Activated CD8-positive, alpha-beta memory T cell treated with anti-CD3 and anti-CD28 coated beads, Interleukin-2, amount 50 U/mL, for 48 hours (primary cell): ENCODE measurements around the gene CFAP221.

Source experiments
- DNase-seq: peaks from one replicate; pipeline ENCODE4 v3.0.0-alpha.2; 2020

Gene CFAP221

DNA sequence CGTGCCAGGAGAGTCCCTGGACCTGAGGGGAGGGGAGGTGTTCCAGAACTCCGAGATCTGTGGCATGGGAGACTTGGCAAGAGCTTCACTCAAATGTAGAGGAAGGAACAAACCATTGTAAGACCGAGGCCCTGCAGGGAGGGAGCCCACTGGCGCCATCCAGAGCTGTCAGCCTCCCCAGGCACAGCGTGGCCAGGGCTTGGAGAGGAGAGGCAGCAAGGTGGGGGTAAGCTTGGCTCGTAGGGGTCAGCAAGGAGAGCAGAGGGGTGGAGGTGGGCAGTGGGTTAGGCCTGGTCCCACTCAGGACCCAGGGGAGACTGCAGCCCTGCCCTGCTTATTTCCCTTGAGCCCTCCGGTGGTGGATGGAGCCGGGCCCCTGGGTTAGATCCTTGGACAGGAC, 138.3 kb downstream of the CFAP221 start:
- DNase-seq: no peak

- DNase-seq: no peak
Measured at GRCh38 chr2:119683074-119683712, 138.9 kb downstream of the CFAP221 start.

- DNase-seq: no peak
Measured at GRCh38 chr2:119683713-119684443, 139.6 kb downstream of the CFAP221 start.

- DNase-seq: no peak
Measured at GRCh38 chr2:119684518-119684917, 140.3 kb downstream of the CFAP221 start.

- DNase-seq: no peak
Measured at GRCh38 chr2:119688616-119689015, 144.4 kb downstream of the CFAP221 start.

GRCh38 chr2:119689218-119689617, 145.0 kb downstream of the CFAP221 start:
- DNase-seq: no peak

- no peak for DNase-seq
Measured at GRCh38 chr2:119691189-119691588, 146.9 kb downstream of the CFAP221 start.

DNA sequence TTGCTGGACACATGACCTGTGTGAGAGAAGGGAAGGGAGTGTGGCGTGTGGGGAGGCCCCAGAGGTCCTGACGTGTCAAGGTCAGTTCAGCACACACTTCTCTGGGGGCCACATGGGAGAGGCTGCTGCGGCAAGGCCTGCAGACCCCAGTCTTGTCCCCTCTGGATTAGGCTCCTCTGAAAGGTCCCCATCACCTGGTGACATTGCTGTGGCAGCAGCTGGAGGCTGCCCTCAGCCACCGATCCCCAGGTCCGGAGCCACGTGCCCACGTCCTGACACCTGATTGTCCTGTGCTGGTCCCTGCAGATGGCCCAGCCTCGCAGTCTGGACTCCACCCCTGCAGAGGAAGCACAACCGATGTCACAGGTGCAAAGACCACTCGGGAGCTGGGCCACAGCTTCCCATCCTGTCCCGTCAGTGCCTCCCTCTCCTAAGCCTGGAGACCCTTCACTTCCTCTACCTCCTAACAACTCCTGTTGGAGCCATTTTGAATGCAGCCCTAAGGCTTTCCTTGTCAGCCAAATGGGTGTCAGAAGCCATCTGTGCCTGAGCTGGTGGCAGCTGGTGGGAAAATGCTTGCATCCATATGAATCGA, 147.5 kb downstream of the CFAP221 start:
- no peak for DNase-seq

- DNase-seq: no peak
Measured at GRCh38 chr2:119692310-119692709, 148.1 kb downstream of the CFAP221 start.

GRCh38 chr2:119692954-119693353, 148.7 kb downstream of the CFAP221 start:
- DNase-seq: no peak

- DNase-seq: no peak
Measured at GRCh38 chr2:119693567-119693966, 149.3 kb downstream of the CFAP221 start.

- DNase-seq: no peak
Measured at GRCh38 chr2:119693967-119694366, 149.7 kb downstream of the CFAP221 start.

DNA sequence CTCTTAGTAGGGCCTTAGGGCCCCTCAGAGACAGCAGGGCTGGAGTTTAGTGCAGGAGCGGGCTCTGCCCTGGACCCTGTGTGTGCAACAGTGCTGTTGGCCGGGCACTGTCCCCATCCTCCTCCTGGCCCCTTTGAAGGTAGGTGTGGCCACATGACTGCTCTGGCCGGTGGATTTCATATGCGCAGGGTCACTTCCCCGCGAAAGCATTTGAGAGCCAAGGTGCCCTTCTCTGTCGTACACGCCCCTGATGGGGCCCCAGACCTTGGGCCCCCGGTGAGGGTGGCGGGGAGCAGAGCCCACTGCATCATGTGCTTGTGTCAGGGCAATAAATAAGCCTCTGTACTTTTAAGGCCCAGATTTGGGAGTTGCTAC, 150.2 kb downstream of the CFAP221 start:
- no peak for DNase-seq

DNA sequence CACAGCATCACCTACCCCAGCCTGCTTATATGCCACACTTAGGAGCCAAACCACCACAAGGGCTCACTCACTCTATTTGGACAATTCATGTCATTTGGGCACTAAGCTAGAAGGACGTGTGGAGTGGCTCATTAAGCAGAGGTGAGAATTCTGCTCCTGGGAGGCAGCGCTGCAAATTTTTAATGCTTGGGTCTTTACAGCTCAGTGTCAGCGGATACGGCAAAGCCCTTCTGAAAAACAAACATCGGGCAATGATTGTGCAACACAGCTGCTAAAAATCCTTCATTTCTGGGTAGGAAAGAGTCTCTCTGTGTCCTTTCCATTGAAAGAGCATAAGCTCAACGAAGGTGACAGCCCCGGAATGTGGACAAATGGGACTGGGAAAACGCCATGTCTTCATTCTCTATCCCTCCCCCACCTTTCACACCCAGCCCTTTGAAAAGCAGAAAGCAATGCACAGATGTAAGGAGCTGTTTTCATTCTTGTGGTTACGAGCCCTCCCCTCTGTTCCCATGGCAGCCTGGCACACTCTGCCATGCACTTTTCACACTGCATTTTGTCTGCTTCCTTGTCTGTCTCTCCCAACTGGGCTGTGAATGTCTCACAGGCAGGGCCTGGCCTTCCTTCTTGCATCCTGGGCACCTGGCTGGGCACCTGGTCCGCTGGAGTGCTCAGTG, 150.7 kb downstream of the CFAP221 start:
- no peak for DNase-seq

DNA sequence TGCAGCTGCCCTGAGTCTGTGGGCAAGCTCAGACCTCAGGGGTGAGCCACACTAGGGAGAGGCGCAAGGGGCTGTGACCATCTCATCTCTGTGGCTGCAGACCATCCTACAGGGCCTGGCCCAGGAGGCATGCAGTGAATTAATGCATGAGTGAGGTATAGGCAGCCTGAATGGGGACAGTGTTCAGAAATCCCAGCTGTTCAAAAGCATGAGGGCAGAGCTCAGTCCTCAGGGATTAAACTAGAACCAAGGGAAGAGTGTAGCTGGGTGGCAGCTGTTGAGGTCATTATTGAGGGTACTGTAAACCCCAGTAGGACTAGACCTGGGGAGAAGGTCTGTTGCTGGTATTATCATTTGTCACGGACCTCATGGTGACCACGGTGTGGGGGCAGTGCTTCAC, 151.8 kb downstream of the CFAP221 start:
- no peak for DNase-seq

DNA sequence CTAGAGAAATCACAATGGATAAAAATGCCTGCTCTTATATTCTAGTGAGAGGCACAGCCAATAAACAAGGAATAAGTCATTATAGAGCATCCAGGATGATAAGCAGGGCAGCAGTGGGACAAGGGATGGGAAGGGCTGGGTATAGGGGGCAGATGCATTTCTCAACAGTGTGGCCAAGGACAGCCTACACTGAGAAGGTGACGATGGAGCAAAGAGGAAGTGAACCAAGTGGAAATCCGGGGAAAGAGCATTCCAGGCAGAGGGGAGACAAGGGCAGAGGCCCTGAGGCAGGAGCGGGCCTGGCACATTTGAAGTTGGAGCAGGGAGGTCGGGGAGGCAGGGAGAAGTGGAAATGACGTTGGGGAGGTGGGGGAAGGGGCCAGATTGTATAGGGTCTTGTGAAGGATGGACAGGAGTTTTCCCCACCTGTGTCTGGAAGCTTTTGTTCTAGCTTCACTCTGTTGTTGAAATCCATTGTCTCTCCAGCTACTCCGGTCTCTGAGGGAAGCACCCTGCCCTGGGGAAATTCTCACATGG, 152.3 kb downstream of the CFAP221 start:
- no peak for DNase-seq

- DNase-seq: no peak
Measured at GRCh38 chr2:119697290-119698020, 153.2 kb downstream of the CFAP221 start.

DNA sequence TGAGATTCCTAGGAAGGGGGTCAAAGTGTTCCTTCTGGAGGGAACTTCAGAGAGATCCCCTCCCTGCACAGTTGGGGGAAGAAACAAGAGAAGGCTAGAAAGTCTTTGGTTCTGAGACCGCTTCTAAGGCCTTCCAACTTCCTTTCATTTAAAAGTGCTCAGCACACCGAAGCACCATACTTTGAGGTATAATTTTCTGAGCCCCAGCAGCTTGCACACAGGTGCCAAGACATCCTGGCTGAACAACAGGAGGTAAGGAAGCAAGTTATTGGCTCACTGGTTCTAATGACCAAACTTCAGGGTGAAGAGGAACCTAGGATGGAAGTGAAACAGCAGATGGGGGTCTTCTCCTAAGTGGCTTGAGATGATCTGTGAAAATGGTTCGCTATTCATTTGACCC, 154.0 kb downstream of the CFAP221 start:
- no peak for DNase-seq

DNA sequence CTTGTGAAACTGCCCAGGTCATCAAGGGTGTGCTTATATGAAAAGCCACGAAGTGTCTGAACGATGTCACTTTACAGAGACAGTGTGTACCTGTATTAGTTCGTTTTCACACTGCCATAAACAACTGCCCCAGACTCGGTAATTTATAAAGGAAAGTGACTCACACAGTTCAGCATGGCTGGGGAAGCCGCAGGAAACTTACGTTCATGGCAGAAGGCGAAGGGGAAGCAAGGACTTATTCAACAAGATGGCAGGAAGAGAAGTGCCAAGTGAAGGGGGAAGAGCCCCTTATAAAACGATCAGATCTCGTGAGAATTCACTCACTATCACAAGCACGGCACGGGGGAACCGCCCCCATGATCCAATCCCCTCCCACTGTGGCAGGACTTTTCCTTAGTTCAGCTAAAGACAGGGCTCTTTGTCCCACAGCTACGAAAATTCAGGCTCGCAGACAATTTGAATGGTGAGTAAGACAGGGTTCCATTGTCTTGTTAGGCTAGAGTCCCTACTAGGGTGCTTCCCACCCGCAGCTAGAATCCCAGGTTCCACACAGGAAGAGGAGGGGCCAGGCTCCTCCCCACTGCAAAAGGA, 154.9 kb downstream of the CFAP221 start:
- DNase-seq: no peak

DNA sequence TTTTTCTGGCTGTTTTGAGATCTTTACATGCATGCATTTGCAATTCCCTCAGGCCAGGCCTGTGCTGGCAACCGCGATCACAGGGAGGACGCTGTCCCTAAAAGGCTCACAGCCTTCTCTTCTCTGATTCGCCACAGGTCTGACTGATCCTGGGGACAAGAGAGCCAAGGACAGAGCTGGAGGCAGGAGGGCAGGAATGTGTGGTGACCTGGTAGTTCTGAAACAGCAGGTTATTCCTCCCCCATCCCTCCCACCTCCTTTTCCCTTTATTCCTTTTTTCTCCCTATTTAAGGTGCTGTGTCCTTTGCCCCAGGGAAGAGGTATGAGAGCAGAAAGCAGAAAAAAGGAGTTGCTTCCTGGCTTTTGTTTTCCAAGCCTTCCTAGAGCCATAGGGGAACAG, 156.6 kb downstream of the CFAP221 start:
- DNase-seq: no peak

- no peak for DNase-seq
Measured at GRCh38 chr2:119701352-119701751, 157.1 kb downstream of the CFAP221 start.

DNA sequence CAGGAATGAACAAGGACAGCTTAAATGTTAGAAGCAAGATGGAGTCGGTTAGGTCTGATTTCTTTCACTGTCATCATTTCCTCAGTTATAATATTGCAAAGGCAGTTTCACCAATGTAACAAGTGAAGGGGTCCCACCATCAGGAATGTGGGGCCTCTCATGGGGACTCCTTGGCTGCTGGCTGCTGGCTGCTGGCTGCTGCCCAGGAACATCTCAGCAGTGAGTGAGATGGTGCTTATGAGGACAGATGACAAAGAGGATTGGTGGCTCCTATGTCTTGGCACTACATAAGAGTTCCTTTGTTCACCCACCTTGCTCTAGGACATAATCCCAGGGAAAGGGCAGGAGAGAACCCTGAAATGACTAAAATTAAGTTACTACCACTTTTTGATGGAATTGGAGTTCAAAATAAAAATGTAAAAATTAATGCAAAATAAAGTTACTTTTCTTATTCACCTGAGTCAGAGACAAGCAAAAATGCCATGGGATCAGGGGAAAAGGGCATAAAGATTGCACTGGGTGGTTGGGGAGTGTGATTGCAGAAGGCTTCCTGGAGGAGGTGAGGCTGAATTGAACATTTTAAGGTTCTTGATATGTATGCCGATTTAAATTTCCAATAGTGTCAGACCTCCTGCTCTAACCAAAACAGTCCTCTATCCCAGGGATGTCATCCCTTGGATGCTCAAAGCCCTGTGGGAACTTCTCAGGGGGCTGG, 158.1 kb downstream of the CFAP221 start:
- DNase-seq: no peak
